HG02623 (cell line): ENCODE results near the gene SYNE1.
"Not testable (repeated sequence)": the region's sequence is repeated elsewhere in the genome, so short reads cannot be mapped to it uniquely, and the experiment has no call there.

Experiments used
- ATAC-seq: cut with Tn5 transposase; IDR thresholded peaks from one replicate; pipeline ENCODE4 v1.9.1; 2021; ENCODE audit warnings: moderate library complexity; ENCODE audit not compliant: unreplicated experiment

Gene SYNE1

GRCh38 chr6:152441902-152442301 is 195.3 kb downstream of the SYNE1 start:
- no peak for ATAC-seq

GRCh38 chr6:152435816-152436215 is 201.3 kb downstream of the SYNE1 start:
- no peak for ATAC-seq

GRCh38 chr6:152432758-152433157 is 204.4 kb downstream of the SYNE1 start:
- no peak for ATAC-seq

GRCh38 chr6:152428126-152428525 is 209.0 kb downstream of the SYNE1 start:
- ATAC-seq, result no peak

- ATAC-seq, result no peak
Observed at GRCh38 chr6:152426276-152426675, 210.9 kb downstream of the SYNE1 start.

- ATAC-seq, result peak; percentile 75
Observed at GRCh38 chr6:152423216-152424103, 213.7 kb downstream of the SYNE1 start.

GRCh38 chr6:152421496-152421895 is 215.7 kb downstream of the SYNE1 start:
- not testable (repeated sequence) for ATAC-seq

GRCh38 chr6:152420696-152421095 is 216.5 kb downstream of the SYNE1 start:
- ATAC-seq, result no peak

- no peak for ATAC-seq
Observed at GRCh38 chr6:152418551-152418950, 218.6 kb downstream of the SYNE1 start.

- no peak for ATAC-seq
Observed at GRCh38 chr6:152416652-152417051, 220.5 kb downstream of the SYNE1 start.

GRCh38 chr6:152404936-152405595 is 232.1 kb downstream of the SYNE1 start:
- ATAC-seq, result no peak

GRCh38 chr6:152404086-152404857 is 232.9 kb downstream of the SYNE1 start:
- peak; percentile 64 for ATAC-seq

- no peak for ATAC-seq
Observed at GRCh38 chr6:152402791-152403190, 234.4 kb downstream of the SYNE1 start.

GRCh38 chr6:152401978-152402377 is 235.2 kb downstream of the SYNE1 start:
- no peak for ATAC-seq

- ATAC-seq, result no peak
Observed at GRCh38 chr6:152399399-152399798, 237.8 kb downstream of the SYNE1 start.

- ATAC-seq, result no peak
Observed at GRCh38 chr6:152398993-152399392, 238.2 kb downstream of the SYNE1 start.

- no peak for ATAC-seq
Observed at GRCh38 chr6:152398316-152398715, 238.8 kb downstream of the SYNE1 start.

GRCh38 chr6:152394303-152394702 is 242.9 kb downstream of the SYNE1 start:
- ATAC-seq, result no peak

GRCh38 chr6:152391179-152391880 is 245.8 kb downstream of the SYNE1 start:
- ATAC-seq, result no peak

- no peak for ATAC-seq
Observed at GRCh38 chr6:152387091-152387490, 250.1 kb downstream of the SYNE1 start.

GRCh38 chr6:152386131-152386530 is 251.0 kb downstream of the SYNE1 start:
- no peak for ATAC-seq
